Measurements from ENCODE around the gene GTF2A1L.

GRCh38 chr2:48712151-48712550 lies 94.5 kb downstream of the GTF2A1L start:
- TF ChIP-seq CTCF (IDR thresholded peaks at IDR 0.05) (no peak), POLR2A (IDR thresholded peaks at IDR 0.05) (no peak)
